ENCODE data around the gene ANO10.
"Not testable (repeated sequence)": the region's sequence is repeated elsewhere in the genome, so short reads cannot be mapped to it uniquely, and the experiment has no call there.

Gene ANO10

DNA sequence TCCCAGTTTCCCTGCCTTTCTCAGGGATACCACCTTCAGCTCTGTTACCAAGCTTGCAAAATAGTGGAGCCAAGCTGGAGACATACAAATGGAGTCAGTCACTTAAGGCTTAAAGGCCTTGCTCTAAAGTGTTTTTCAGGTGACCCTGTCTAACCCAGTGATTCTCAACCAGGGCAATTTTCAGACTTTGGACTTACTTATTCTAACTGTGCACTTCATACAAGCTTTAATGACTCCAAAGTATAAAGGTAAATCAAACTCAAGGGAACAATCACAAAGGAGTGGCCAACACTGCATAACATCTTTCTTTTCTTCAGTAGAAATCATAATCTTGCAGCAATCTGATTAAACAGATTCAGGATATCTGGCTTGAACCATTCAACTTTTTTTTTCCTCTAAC is 9.4 kb downstream of the ANO10 start:
- no peak for TF ChIP-seq YY1 (IDR thresholded peaks at IDR 0.05; ENCODE audit: insufficient read depth, insufficient read length)
- no peak for TF ChIP-seq ZNF274 (IDR thresholded peaks at IDR 0.05; ENCODE audit: low read depth, low read length)
- no peak for TF ChIP-seq SUZ12 (IDR thresholded peaks at IDR 0.05; ENCODE audit: extremely low read depth, insufficient read depth, insufficient read length)
- no peak for DNase-seq (ENCODE audit: low read depth, low spot score)
- Histone ChIP-seq H3K36me3 (ENCODE audit: insufficient read depth, insufficient read length, low read length) (peaks cover 3% of the 10 kb centered on the region), H3K9me3 (ENCODE audit: insufficient read depth, low read length) (no peaks in the 10 kb centered on the region), H3K27me3 (ENCODE audit: insufficient read depth, insufficient read length) (no peaks in the 10 kb centered on the region), H3K9ac (ENCODE audit: insufficient read length, low read depth) (no peak overlapping the region), H3K4me1 (ENCODE audit: insufficient read depth, insufficient read length) (no peaks in the 10 kb centered on the region), H3K4me3 (ENCODE audit: insufficient read length, low read depth) (no peak overlapping the region)

DNA sequence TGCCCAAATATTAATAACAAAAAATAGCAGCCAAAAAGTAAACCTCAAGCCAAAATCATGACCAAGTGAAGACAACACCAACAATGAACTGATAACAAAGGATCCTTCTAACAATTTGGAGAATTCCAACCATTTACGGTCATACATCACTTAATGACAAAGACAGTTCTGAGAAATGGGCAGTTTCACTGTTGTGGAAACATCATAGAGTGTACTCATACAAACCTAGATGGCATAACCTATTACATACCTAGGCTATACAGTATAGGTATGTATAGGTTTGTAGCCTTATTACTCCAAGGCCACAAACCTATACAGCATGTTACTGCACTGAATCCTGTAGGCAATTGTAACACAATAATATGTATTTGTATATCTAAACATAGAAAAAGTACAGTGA is 12.4 kb downstream of the ANO10 start:
- peaks cover 2% of the 10 kb centered on the region for H3K36me3 ChIP-seq (ENCODE audit: insufficient read depth, insufficient read length, low read length)
- no peak overlapping the region for H3K4me3 ChIP-seq (ENCODE audit: insufficient read length, low read depth)
- TF ChIP-seq ZNF274 (IDR thresholded peaks at IDR 0.05; ENCODE audit: low read depth, low read length) = no peak
- DNase-seq (ENCODE audit: low read depth, low spot score) = no peak
- no peaks in the 10 kb centered on the region for H3K27me3 ChIP-seq (ENCODE audit: insufficient read depth, insufficient read length)
- no peaks in the 10 kb centered on the region for H3K4me1 ChIP-seq (ENCODE audit: insufficient read depth, insufficient read length)
- H3K9me3 ChIP-seq (ENCODE audit: insufficient read depth, low read length) = no peaks in the 10 kb centered on the region
- H3K9ac ChIP-seq (ENCODE audit: insufficient read length, low read depth) = no peak overlapping the region

DNA sequence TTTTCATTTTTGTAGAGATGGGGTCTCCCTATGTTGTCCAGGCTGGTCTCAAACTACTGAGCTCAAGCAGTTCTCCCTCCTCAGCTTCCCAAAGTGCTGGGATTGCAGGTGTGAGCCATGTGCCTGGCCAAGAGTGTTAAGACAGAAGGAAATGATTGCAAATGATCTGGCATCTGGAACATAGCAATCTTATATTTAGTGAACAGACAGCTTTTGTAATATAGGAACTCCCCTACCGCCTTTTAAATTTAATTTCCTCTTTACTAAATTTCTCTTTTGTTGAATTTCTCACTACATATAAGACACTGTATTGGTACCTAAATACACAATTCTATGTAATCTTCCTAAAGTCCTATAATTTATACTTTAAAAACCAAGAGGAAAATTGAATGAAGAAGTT is 13.1 kb downstream of the ANO10 start:
- Histone ChIP-seq H3K9ac (ENCODE audit: insufficient read length, low read depth) (no peak overlapping the region), H3K27me3 (ENCODE audit: insufficient read depth, insufficient read length) (no peaks in the 10 kb centered on the region), H3K36me3 (ENCODE audit: insufficient read depth, insufficient read length, low read length) (peaks cover 6% of the 10 kb centered on the region), H3K9me3 (ENCODE audit: insufficient read depth, low read length) (no peaks in the 10 kb centered on the region), H3K4me3 (ENCODE audit: insufficient read length, low read depth) (no peak overlapping the region), H3K4me1 (ENCODE audit: insufficient read depth, insufficient read length) (no peaks in the 10 kb centered on the region)
- DNase-seq (ENCODE audit: low read depth, low spot score) = no peak
- TF ChIP-seq ZNF274 (IDR thresholded peaks at IDR 0.05; ENCODE audit: low read depth, low read length) (no peak), SUZ12 (IDR thresholded peaks at IDR 0.05; ENCODE audit: extremely low read depth, insufficient read depth, insufficient read length) (no peak), YY1 (IDR thresholded peaks at IDR 0.05; ENCODE audit: insufficient read depth, insufficient read length) (no peak)

DNA sequence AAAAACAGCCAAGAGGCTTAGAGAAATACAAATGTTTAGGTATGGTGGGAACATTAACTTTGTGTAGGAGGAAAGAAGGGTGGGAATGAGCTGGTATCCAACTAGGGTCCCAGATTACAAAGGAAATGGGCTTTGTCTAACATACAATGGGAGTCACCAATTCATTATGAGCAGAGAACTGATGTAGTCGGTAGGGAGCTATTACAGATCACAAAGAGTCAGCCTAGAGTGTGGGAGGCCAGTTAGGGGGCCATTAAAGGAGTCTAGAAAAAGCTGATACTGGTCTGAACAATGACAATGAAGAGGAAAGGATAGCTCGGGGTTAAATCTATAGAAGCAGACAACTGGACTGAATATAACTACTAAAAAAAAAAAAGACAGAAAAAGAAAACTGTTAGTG is 15.5 kb downstream of the ANO10 start:
- TF ChIP-seq YY1 (IDR thresholded peaks at IDR 0.05; ENCODE audit: insufficient read depth, insufficient read length) = no peak
- no peak for TF ChIP-seq SUZ12 (IDR thresholded peaks at IDR 0.05; ENCODE audit: extremely low read depth, insufficient read depth, insufficient read length)
- TF ChIP-seq ZNF274 (IDR thresholded peaks at IDR 0.05; ENCODE audit: low read depth, low read length) = no peak

DNA sequence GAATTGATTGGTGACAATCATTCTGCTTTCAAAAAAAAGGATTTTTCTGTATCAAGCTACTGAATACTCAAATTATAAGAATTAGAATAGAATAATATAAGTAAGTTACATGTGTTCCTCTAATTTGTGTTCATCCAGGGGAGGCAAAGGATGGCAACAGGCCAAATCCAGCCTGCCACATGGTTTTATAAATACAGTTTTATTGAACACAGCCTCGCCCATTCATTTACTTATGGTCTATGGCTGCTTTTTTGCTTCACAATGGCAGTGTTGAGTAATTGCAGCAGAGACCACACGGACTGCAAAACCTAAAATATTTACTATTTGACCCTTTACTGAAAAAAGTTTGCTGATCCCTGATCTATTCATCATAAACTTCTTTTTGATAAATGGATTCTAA is 21.9 kb downstream of the ANO10 start:
- H3K4me3 ChIP-seq (ENCODE audit: insufficient read length, low read depth); DNase-seq (ENCODE audit: low read depth, low spot score); H3K9ac ChIP-seq (ENCODE audit: insufficient read length, low read depth); H3K9me3 ChIP-seq (ENCODE audit: insufficient read depth, low read length); H3K4me1 ChIP-seq (ENCODE audit: insufficient read depth, insufficient read length); H3K27me3 ChIP-seq (ENCODE audit: insufficient read depth, insufficient read length): not testable (repeated sequence)
- peaks cover 22% of the 10 kb centered on the region for H3K36me3 ChIP-seq (ENCODE audit: insufficient read depth, insufficient read length, low read length)

More for the DNA sequence above, 15.5 kb downstream of the ANO10 start:
- Histone ChIP-seq H3K4me1 (ENCODE audit: insufficient read depth, insufficient read length) (no peaks in the 10 kb centered on the region), H3K36me3 (ENCODE audit: insufficient read depth, insufficient read length, low read length) (peaks cover 10% of the 10 kb centered on the region), H3K4me3 (ENCODE audit: insufficient read length, low read depth) (no peak overlapping the region), H3K9me3 (ENCODE audit: insufficient read depth, low read length) (no peaks in the 10 kb centered on the region), H3K27me3 (ENCODE audit: insufficient read depth, insufficient read length) (no peaks in the 10 kb centered on the region), H3K9ac (ENCODE audit: insufficient read length, low read depth) (no peak overlapping the region)
- DNase-seq (ENCODE audit: low read depth, low spot score) = no peak

DNA sequence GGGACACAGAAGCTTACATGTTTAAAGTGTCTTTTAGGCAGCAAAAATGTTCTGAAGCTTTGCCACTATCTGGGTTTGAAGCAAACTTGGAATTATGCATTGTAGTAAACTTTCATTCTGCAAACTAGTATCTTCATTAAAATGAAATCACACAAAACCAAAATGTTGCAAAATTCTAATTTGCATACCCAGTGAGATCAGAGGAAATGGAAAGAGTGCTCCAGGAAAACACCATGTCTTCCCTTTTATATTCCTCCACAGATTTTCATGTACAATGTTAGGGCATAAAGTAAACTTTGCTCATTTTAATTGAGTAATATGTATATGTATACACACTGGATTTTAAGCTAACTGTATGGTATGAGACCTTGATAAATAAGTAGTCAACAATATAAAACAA is 23.9 kb downstream of the ANO10 start:
- H3K27me3 ChIP-seq (ENCODE audit: insufficient read depth, insufficient read length) = no peaks in the 10 kb centered on the region
- TF ChIP-seq YY1 (IDR thresholded peaks at IDR 0.05; ENCODE audit: insufficient read depth, insufficient read length) = no peak
- no peak for TF ChIP-seq SUZ12 (IDR thresholded peaks at IDR 0.05; ENCODE audit: extremely low read depth, insufficient read depth, insufficient read length)
- no peak for TF ChIP-seq ZNF274 (IDR thresholded peaks at IDR 0.05; ENCODE audit: low read depth, low read length)
- H3K36me3 ChIP-seq (ENCODE audit: insufficient read depth, insufficient read length, low read length) = peaks cover 16% of the 10 kb centered on the region
- H3K4me1 ChIP-seq (ENCODE audit: insufficient read depth, insufficient read length) = no peaks in the 10 kb centered on the region
- no peak overlapping the region for H3K4me3 ChIP-seq (ENCODE audit: insufficient read length, low read depth)
- H3K9ac ChIP-seq (ENCODE audit: insufficient read length, low read depth) = no peak overlapping the region
- 0 out of 2 replicates have a peak, but pooled peaks cover 8% of the 10 kb centered on the region for H3K9me3 ChIP-seq (ENCODE audit: insufficient read depth, low read length)
- no peak for DNase-seq (ENCODE audit: low read depth, low spot score)

DNA sequence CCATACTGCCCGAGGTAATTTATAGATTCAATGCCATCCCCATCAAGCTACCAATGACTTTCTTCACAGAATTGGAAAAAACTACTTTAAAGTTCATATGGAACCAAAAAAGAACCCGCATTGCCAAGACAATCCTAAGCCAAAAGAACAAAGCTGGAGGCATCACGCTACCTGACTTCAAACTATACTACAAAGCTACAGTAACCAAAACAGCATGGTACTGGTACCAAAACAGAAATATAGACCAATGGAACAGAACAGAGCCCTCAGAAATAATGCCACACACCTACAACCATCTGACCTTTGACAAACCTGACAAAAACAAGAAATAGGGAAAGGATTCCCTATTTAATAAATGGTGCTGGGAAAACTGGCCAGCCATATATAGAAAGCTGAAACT is 25.6 kb downstream of the ANO10 start:
- not testable (repeated sequence) for H3K27me3 ChIP-seq (ENCODE audit: insufficient read depth, insufficient read length); H3K4me1 ChIP-seq (ENCODE audit: insufficient read depth, insufficient read length); H3K4me3 ChIP-seq (ENCODE audit: insufficient read length, low read depth); H3K9ac ChIP-seq (ENCODE audit: insufficient read length, low read depth); DNase-seq (ENCODE audit: low read depth, low spot score)
- Histone ChIP-seq H3K9me3 (ENCODE audit: insufficient read depth, low read length) (peaks cover 23% of the 10 kb centered on the region; the same call in 1 of the 2 replicates), H3K36me3 (ENCODE audit: insufficient read depth, insufficient read length, low read length) (peaks cover 17% of the 10 kb centered on the region)

DNA sequence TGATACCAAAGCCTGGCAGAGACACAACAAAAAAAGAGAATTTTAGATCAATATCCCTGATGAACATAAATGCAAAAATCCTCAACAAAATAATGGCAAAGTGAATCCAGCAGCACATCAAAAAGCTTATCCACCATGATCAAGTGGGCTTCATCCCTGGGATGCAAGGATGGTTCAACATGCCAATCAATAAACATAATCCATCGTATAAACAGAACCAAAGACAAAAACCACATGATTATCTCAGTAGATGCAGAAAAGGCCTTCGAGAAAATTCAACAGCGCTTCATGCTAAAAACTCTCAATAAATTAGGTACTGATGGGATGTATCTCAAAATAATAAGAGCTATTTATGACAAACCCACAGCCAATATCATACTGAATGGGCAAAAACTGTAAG is 26.5 kb downstream of the ANO10 start:
- peaks cover 32% of the 10 kb centered on the region; the same call in 1 of the 2 replicates for H3K9me3 ChIP-seq (ENCODE audit: insufficient read depth, low read length)
- H3K36me3 ChIP-seq (ENCODE audit: insufficient read depth, insufficient read length, low read length) = peaks cover 20% of the 10 kb centered on the region
- not testable (repeated sequence) for H3K4me3 ChIP-seq (ENCODE audit: insufficient read length, low read depth); H3K4me1 ChIP-seq (ENCODE audit: insufficient read depth, insufficient read length); H3K9ac ChIP-seq (ENCODE audit: insufficient read length, low read depth); H3K27me3 ChIP-seq (ENCODE audit: insufficient read depth, insufficient read length); DNase-seq (ENCODE audit: low read depth, low spot score)

DNA sequence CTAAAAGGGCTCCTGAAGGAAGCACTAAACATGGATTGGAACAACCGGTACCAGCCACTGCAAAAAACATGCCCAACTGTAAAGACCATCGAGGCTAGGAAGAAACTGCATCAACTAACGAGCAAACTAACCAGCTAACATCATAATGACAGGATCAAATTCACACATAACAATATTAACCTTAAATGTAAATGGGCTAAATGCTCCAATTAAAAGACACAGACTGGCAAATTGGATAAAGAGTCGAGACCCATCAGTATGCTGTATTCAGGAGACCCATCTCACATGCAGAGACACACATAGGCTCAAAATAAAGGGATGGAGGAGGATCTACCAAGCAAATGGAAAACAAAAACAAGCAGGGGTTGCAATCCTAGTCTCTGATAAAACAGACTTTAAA is 28.2 kb downstream of the ANO10 start:
- peaks cover 41% of the 10 kb centered on the region; the same call in 1 of the 2 replicates for H3K9me3 ChIP-seq (ENCODE audit: insufficient read depth, low read length)
- H3K4me3 ChIP-seq (ENCODE audit: insufficient read length, low read depth); H3K9ac ChIP-seq (ENCODE audit: insufficient read length, low read depth); H3K4me1 ChIP-seq (ENCODE audit: insufficient read depth, insufficient read length); H3K27me3 ChIP-seq (ENCODE audit: insufficient read depth, insufficient read length); DNase-seq (ENCODE audit: low read depth, low spot score): not testable (repeated sequence)
- peaks cover 17% of the 10 kb centered on the region for H3K36me3 ChIP-seq (ENCODE audit: insufficient read depth, insufficient read length, low read length)

DNA sequence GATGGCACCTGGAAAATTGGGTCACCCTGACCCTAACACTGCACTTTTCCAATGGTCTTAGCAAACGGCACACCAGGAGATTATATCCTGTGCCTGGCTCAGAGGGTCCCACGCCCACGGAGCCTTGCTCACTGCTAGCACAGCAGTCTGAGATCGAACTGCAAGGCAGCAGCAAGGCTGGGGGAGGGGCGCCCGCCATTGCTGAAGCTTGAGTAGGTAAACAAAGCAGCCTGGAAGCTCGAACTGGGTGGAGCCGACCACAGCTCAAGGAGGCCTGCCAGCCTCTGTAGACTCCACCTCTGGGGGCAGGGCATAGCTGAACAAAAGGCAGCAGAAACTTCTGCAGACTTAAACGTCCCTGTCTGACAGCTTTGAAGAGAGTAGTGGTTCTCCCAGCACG is 29.9 kb downstream of the ANO10 start:
- not testable (repeated sequence) for H3K36me3 ChIP-seq (ENCODE audit: insufficient read depth, insufficient read length, low read length); H3K4me1 ChIP-seq (ENCODE audit: insufficient read depth, insufficient read length); H3K9ac ChIP-seq (ENCODE audit: insufficient read length, low read depth); DNase-seq (ENCODE audit: low read depth, low spot score); H3K4me3 ChIP-seq (ENCODE audit: insufficient read length, low read depth); H3K27me3 ChIP-seq (ENCODE audit: insufficient read depth, insufficient read length)
- H3K9me3 ChIP-seq (ENCODE audit: insufficient read depth, low read length) = peaks cover 33% of the 10 kb centered on the region; the same call in 1 of the 2 replicates

Data from NT2/D1 (cell line).